ENCODE data around the gene TTK. TPM values are rescaled to one million over a fixed set of nuclear protein-coding genes. Genes with fewer than 3 reads are reported as not detected.
"Not testable (repeated sequence)": the region's sequence is repeated elsewhere in the genome, so short reads cannot be mapped to it uniquely, and the experiment has no call there.

The TTK gene
- polyA plus RNA-seq, 6 donors from 2014 or later: 0.29 to 1.2 (median 0.78) TPM; not detected in 1

DNA sequence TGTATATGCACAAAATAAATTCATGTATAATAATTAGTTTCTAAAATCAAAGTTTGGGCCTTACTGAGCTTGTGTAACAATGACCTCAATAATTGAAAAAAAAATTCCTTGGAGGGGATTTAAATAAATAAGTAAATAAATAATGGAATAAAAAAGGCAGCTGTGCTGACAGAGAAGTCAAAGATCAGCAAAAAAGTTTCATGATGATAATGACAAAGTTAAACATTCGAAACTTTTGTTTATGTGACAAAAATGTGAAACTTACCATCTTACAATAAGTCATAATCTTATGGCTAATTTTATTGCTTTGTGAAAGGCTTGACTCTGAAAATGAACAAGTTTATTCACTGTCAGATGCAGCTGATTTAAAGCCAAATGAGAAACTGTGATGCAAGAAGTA, 3.1 kb upstream of the TTK start:
- H3K27ac Mint-ChIP-seq: peak overlapping the region in 1 of 6 donors; percentile 36
- H3K9me3 Mint-ChIP-seq: peaks cover 0 to 9% (median 0%) of the 10 kb centered on the region in 7 donors
- no peak for DNase-seq
- peaks cover 4 to 9% of the 10 kb centered on the region in 2 donors for H3K36me3 Mint-ChIP-seq
- ATAC-seq (ENCODE audit: low read depth in 2 of 2): no peak
- H3K27me3 Mint-ChIP-seq: peaks cover 5 to 31% (median 15%) of the 10 kb centered on the region in 3 donors
- H3K4me1 Mint-ChIP-seq: peaks cover 13 to 19% (median 16%) of the 10 kb centered on the region in 3 donors
- no peak overlapping the region for H3K4me3 Mint-ChIP-seq

DNA sequence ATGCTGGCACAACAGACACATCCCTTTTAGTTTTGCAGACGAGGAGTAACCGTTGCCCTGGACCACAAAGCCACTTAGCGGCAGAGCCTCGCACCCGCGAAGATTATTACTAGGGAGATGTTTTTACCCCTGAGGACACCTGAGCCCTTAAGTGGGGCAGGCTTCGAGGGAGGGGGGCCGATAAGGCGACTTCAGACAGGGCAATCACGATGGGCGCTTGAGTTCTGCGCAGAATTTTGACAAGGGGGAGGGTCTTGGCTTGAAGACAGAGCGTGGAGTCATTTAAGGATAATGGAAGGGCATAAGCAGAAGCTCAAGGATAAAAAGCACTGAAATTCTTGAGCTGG, 650 bp upstream of the TTK start:
- Mint-ChIP-seq H3K27ac (peak overlapping the region; percentile 83 to 97 (median 92)), H3K4me3 (peak overlapping the region; percentile 90 to 98 (median 93)), H3K27me3 (peaks cover 3 to 16% (median 3%) of the 10 kb centered on the region in 3 donors), H3K9me3 (peaks cover 0 to 2% (median 0%) of the 10 kb centered on the region in 7 donors), H3K4me1 (peaks cover 13 to 19% (median 16%) of the 10 kb centered on the region in 3 donors), H3K36me3 (peaks cover 0 to 3% of the 10 kb centered on the region in 2 donors)
- DNase-seq (no peak), ATAC-seq (ENCODE audit: low read depth in 2 of 2) (peak; percentile 8 to 11)

DNA sequence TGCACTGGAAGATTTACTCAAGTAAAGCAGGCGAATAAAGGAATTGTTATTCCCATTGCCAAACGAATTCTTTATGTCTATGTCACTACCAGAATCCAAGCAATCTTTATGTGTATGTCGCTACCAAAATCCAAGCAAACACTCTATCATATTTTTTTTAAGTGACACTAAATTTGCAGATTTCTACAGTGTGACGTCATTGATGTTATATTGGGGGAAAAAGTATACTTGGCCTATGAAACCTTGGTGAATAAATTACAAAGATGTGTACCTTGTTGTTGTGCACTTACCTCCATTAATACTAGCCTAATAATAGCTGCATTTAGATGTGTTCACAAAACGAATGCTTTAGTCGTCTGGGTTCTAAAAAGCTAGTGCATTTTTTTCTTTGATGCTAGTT, 957 bp downstream of the TTK start:
- H3K4me1 Mint-ChIP-seq: peaks cover 13 to 19% (median 16%) of the 10 kb centered on the region in 3 donors
- peaks cover 0 to 1% (median 0%) of the 10 kb centered on the region in 7 donors for H3K9me3 Mint-ChIP-seq
- ATAC-seq (ENCODE audit: low read depth in 2 of 2) (no peak), DNase-seq (no peak)
- H3K27ac Mint-ChIP-seq: no peak overlapping the region
- peaks cover 0 to 12% (median 0%) of the 10 kb centered on the region in 3 donors for H3K27me3 Mint-ChIP-seq
- peak overlapping the region in 6 of 8 donors; percentile 33 to 97 (median 92) for H3K4me3 Mint-ChIP-seq
- no peaks in the 10 kb centered on the region for H3K36me3 Mint-ChIP-seq

DNA sequence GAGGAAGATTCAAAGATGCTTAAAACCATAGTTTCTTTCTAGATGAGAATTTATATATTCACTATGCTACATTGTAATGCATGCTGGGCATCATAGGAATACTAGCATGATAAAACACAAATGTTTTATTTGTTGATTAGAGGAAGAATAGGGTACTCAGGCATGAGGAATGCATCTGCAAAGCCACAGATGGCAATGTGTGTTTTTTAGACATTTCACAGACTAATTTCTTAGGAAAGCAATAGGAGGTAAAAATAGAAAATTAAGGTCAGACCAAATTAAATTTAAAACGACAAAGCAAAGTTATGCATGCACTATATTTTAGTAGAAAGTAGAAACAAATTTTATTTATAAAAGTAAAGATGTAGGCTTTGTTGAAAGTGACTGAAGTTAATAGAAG, 2.1 kb downstream of the TTK start:
- H3K36me3 Mint-ChIP-seq: no peaks in the 10 kb centered on the region
- no peak for ATAC-seq (ENCODE audit: low read depth in 2 of 2)
- peak overlapping the region in 1 of 8 donors; percentile 91 for H3K4me3 Mint-ChIP-seq
- peaks cover 13 to 19% (median 16%) of the 10 kb centered on the region in 3 donors for H3K4me1 Mint-ChIP-seq
- no peak overlapping the region for H3K27ac Mint-ChIP-seq
- no peak for DNase-seq
- H3K9me3 Mint-ChIP-seq: peaks cover 0 to 1% (median 0%) of the 10 kb centered on the region in 7 donors
- peaks cover 0 to 6% (median 0%) of the 10 kb centered on the region in 3 donors for H3K27me3 Mint-ChIP-seq

DNA sequence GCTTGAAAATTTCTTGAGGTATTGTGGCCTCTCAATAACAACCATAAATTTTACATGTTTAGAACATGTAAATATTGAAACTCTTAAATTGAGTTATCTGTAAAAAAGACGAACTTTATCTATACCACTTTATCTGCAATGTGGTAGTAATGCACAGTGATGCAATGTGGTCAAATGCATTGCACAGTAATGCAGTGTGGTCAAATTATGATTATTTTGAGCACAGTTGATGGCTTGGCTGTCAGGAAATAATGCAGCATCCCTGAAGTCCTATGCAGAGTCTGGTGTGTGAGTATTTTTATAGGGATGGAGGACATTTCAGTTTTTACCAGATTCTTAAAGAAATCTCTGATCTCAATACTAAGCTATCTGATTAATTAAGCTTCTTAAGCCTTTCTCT, 5.1 kb downstream of the TTK start:
- ATAC-seq (ENCODE audit: low read depth in 2 of 2) (no peak), DNase-seq (no peak)
- Mint-ChIP-seq H3K4me1 (peaks cover 0 to 7% (median 6%) of the 10 kb centered on the region in 3 donors), H3K4me3 (no peak overlapping the region), H3K27ac (no peak overlapping the region), H3K9me3 (peaks cover 0 to 1% (median 0%) of the 10 kb centered on the region in 7 donors), H3K36me3 (no peaks in the 10 kb centered on the region), H3K27me3 (no peaks in the 10 kb centered on the region)

DNA sequence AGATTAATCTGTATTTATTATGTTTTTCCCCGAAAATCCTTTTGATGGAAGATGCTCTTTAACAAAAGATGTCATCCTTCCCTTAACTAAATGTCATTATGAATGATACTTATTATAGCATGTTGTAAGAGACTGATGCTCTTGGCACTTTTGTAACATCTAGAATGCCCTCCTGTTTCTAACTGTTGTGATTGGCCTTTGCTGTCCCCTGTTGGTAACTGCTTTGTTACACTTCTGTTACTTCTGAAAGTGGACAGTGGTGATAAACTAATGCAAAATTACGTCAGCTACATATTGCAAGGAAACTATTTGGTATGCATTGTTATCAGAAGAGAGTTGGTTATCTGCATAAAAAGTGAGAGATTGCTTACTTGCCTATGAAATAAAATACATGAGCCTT, 5.8 kb downstream of the TTK start:
- Mint-ChIP-seq H3K27ac (no peak overlapping the region), H3K4me1 (no peaks in the 10 kb centered on the region), H3K36me3 (no peaks in the 10 kb centered on the region), H3K4me3 (no peak overlapping the region), H3K27me3 (no peaks in the 10 kb centered on the region), H3K9me3 (no peaks in the 10 kb centered on the region)
- no peak for DNase-seq
- ATAC-seq (ENCODE audit: low read depth in 2 of 2): no peak

DNA sequence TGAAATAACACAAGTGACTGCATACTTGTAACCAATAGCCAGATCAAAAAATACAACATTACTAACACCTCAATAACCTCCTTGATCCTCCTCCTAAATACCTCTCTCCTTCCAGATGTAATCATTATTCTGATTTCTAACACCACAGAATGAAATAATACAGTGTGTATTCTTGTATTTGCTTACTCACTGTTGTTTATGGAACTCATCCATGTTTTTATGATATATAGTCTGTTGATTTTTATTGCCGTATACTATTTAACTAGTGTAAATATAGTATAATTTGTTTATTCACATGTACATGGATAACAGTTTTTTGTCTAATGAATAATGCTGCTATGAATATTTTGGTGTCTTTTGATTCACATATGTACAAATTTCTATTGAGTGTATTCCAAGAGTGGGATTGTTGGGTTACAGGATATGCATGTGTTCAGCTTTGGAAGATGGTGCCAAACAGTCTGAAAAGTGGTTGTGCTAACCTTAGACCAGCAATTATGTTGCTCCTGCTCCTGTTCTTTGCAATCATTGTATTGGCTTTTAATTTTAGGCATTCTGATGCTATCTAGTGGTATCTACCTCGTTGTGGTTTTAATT, 11.5 kb downstream of the TTK start:
- no peaks in the 10 kb centered on the region for H3K4me1 Mint-ChIP-seq
- no peak overlapping the region for H3K4me3 Mint-ChIP-seq
- no peaks in the 10 kb centered on the region for H3K36me3 Mint-ChIP-seq
- ATAC-seq (ENCODE audit: low read depth in 2 of 2) (no peak), DNase-seq (no peak)
- H3K27me3 Mint-ChIP-seq: no peaks in the 10 kb centered on the region
- H3K9me3 Mint-ChIP-seq: no peaks in the 10 kb centered on the region
- H3K27ac Mint-ChIP-seq: no peak overlapping the region

DNA sequence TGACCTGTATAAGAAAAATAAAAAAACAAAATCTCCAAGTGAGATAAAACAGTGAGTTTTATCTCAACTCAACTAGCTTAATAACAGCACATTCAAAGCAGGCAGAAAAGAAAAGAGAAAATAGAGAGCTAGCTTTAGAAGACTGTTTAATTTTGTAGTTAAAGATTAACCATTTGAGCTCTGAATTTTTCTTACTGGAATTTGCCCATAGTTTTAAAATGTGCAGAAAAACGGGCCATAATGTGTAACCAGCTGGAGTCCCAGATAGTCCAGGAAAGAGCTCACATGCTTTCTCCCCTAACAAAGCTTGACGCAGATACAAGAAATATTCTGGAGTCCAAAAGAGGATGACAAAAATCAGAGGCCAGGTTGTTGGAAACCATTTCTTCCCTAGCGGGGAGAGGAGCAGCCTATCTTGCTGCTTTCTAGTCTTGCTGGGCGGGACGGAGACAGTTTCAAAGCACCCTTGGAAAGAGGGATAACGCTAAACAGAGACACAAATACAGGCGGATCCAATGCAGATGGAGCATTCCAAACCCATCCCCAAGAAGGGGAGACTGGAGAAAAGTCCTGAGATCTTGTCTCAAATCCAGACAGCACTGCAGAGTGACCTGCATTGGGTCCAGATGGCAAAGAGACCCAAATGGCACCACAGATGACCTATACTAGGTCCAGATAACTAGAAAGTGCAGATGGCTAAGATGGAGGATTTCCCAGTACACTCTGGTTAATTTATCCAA, 16.1 kb downstream of the TTK start:
- Mint-ChIP-seq H3K27me3 (no peaks in the 10 kb centered on the region), H3K9me3 (no peaks in the 10 kb centered on the region), H3K4me3 (no peak overlapping the region), H3K4me1 (no peaks in the 10 kb centered on the region), H3K36me3 (no peaks in the 10 kb centered on the region), H3K27ac (no peak overlapping the region)
- DNase-seq (no peak), ATAC-seq (ENCODE audit: low read depth in 2 of 2) (no peak)

DNA sequence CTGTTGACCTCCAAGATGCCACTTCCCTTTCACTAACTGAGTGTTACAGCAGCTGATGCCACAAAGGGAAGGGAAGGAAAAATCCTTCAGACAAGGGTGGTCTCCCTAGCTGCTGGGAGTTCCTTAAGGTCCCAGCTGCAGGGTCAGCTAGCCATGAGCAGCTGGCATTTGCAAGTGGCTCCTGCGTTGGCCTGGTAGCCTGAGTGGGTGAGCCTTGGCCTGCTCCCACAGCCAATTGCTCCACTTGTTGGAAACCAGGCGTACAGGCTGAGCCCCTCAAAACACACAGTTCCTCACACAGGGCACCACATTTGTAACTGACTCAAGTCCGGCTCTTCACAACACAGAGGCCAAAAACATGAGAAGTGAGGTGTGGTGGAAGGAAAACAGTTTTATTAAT, 16.7 kb downstream of the TTK start:
- Mint-ChIP-seq H3K27ac (no peak overlapping the region), H3K4me1 (no peaks in the 10 kb centered on the region), H3K36me3 (no peaks in the 10 kb centered on the region), H3K9me3 (no peaks in the 10 kb centered on the region), H3K4me3 (no peak overlapping the region), H3K27me3 (no peaks in the 10 kb centered on the region)
- DNase-seq (no peak), ATAC-seq (ENCODE audit: low read depth in 2 of 2) (no peak)

DNA sequence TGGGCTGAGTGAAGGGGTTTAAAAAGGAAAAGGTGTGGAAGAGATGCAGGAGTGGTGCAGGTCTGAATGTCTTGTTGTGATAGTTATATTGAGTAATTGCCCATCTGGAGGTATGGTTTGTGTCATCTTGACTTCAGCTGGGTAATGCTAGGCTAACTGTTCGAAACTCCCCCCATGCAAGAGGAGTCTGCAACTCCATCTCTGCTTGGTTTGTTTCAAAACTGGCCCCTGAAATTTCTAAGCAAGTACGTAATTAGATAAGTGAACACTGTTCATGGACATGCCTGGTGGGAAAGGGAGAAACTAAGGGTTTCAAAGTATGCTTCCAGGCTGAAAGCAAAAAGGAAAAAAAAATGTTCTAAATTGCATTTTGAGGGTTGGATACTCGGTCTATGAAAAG, 17.1 kb downstream of the TTK start:
- Mint-ChIP-seq H3K4me1 (no peaks in the 10 kb centered on the region), H3K27ac (no peak overlapping the region), H3K9me3 (no peaks in the 10 kb centered on the region), H3K27me3 (no peaks in the 10 kb centered on the region), H3K36me3 (no peaks in the 10 kb centered on the region), H3K4me3 (no peak overlapping the region)
- no peak for DNase-seq
- ATAC-seq (ENCODE audit: low read depth in 2 of 2): no peak

DNA sequence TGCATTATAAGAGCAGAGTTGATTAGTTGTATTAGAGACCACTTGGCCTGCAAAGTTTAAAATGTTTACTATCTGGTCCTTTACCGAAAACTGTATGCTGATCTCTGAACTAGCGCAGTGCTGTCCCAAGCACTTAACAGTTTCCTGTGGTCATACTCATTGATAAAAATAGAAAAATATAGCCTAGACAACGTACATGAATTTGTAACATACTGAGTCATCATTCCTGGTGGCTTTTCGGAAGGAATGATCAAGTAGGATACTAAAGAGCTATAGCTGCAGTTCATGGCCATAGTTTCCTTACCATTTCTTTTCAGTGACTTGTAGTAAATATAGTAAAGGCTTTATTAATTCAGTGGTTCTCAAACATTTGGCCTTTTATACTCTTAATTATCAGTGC, 18.4 kb downstream of the TTK start:
- DNase-seq (no peak), ATAC-seq (ENCODE audit: low read depth in 2 of 2) (no peak)
- no peaks in the 10 kb centered on the region for H3K36me3 Mint-ChIP-seq
- no peaks in the 10 kb centered on the region for H3K27me3 Mint-ChIP-seq
- H3K27ac Mint-ChIP-seq: no peak overlapping the region
- H3K4me1 Mint-ChIP-seq: no peaks in the 10 kb centered on the region
- no peak overlapping the region for H3K4me3 Mint-ChIP-seq
- H3K9me3 Mint-ChIP-seq: no peaks in the 10 kb centered on the region

DNA sequence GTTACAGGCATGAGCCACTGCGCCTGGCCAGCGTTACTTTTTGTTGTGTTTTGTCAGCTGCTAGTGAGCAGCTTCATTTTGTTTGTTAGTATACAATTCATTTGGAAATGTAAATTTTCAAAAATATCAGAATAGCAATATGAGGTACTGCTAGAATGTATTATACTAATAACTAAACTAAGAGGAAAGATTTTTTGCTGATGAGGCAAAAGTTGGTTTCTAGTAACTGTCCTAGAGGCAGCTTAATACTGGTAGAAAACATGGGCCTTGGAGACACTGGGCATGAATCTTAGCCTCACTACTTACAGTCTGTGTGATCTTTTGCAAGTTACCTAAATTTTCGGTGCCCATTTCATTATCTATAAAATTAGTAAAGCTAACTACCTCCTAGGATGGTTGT, 24.1 kb downstream of the TTK start:
- Mint-ChIP-seq H3K9me3 (no peaks in the 10 kb centered on the region), H3K36me3 (no peaks in the 10 kb centered on the region), H3K4me3 (no peak overlapping the region), H3K27me3 (no peaks in the 10 kb centered on the region), H3K27ac (no peak overlapping the region), H3K4me1 (no peaks in the 10 kb centered on the region)
- DNase-seq (no peak), ATAC-seq (ENCODE audit: low read depth in 2 of 2) (no peak)

DNA sequence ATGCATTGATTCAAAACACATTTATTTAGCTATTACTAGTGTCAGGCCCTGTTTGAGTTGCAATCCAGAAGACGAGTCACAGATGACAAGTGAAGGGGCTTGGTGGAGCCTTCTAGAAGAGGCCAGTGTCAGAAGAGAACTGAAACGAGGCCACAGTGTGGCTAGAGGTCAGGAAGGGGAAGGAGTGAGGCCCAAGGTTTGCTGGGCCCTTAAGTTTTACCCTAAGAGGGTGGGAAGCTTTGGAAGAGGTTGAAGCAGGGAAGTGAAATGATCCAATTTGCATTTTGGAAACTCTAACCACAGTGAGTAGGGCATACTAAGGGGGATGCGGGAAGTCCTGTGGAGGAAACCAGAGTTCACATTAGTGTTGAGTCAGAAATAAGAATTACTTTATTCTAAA, 25.0 kb downstream of the TTK start:
- peak overlapping the region in 1 of 6 donors; percentile 1 for H3K27ac Mint-ChIP-seq
- no peak for ATAC-seq (ENCODE audit: low read depth in 2 of 2)
- no peaks in the 10 kb centered on the region for H3K4me1 Mint-ChIP-seq
- no peak for DNase-seq
- no peaks in the 10 kb centered on the region for H3K36me3 Mint-ChIP-seq
- H3K4me3 Mint-ChIP-seq: peak overlapping the region in 1 of 8 donors; percentile 13
- H3K27me3 Mint-ChIP-seq: no peaks in the 10 kb centered on the region
- no peaks in the 10 kb centered on the region for H3K9me3 Mint-ChIP-seq

DNA sequence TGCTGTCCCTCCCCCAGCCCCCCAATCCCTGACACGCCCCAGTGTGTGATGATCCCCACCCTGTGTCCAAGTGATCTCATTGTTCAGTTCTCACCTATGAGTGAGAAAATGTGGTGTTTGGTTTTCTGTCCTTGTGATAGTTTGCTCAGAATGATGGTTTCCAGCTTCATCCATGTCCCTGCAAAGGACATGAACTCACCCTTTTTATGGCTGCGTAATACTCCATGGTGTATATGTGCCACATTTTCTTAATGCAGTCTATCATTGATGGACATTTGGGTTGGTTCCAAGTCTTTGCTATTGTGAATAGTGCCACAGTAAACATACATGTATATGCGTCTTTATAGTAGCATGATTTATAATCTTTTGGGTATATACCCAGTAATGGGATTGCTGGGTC, 43.8 kb downstream of the TTK start:
- H3K4me1 Mint-ChIP-seq; ATAC-seq (ENCODE audit: low read depth in 2 of 2); H3K27me3 Mint-ChIP-seq; H3K9me3 Mint-ChIP-seq; H3K4me3 Mint-ChIP-seq; DNase-seq; H3K27ac Mint-ChIP-seq; H3K36me3 Mint-ChIP-seq: not testable (repeated sequence)
